HepG2 (cell line): ENCODE results near the gene CLCN2. TPM values are rescaled to one million over a fixed set of nuclear protein-coding genes. Genes with fewer than 3 reads are reported as not detected.

Experiments used
- FOXO4 ChIP-seq: sonication (generic); formaldehyde crosslinking; conservative IDR thresholded peaks from 2 replicates; pipeline ENCODE4 v1.8.1; 2023; ENCODE audit warnings: missing genetic modification reagents
- HNRNPLL ChIP-seq: fragments of 200-400 bp; formaldehyde crosslinking; IDR thresholded peaks from 2 replicates; pipeline ENCODE4 v1.6.1; 2017; ENCODE audit warnings: mild to moderate bottlenecking, low read depth, low read length; ENCODE audit not compliant: poor library complexity, severe bottlenecking
- KAT8 ChIP-seq: IDR thresholded peaks from 2 replicates; pipeline ENCODE4 v1.6.1; 2016; ENCODE audit warnings: missing genetic modification reagents, missing compliant biosample characterization
- MAZ ChIP-seq, 2 experiments: sonication (generic) in 1 of 2; formaldehyde crosslinking in 1 of 2; IDR thresholded peaks; 2 replicates each; pipeline versions ENCODE4 v1.5.0 to v1.6.1; 2012 to 2020; ENCODE audit warnings: low read depth in 2 of 2, mild to moderate bottlenecking in 2 of 2, borderline replicate concordance in 1 of 2, improper control_type of control experiment in 1 of 2, low read length in 1 of 2, missing genetic modification reagents in 1 of 2, moderate library complexity in 1 of 2
- NBN ChIP-seq: fragments of 450-650 bp; conservative IDR thresholded peaks from 2 replicates; pipeline ENCODE4 v1.6.1; 2017
- NFRKB ChIP-seq: fragments of 450-650 bp; IDR thresholded peaks from 2 replicates; pipeline ENCODE4 v1.6.1; 2017
- NONO ChIP-seq, 2 experiments: fragments of 450-650 bp in 1 of 2; sonication (generic) in 1 of 2; formaldehyde crosslinking in 1 of 2; IDR thresholded peaks in 1 of 2; conservative IDR thresholded peaks in 1 of 2; 2 replicates each; pipeline versions ENCODE4 v1.6.1 to v1.8.0; 2017 to 2022; ENCODE audit warnings: mild to moderate bottlenecking in 1 of 2, missing genetic modification reagents in 1 of 2, moderate library complexity in 1 of 2
- PHF20 ChIP-seq: sonication (generic); formaldehyde crosslinking; IDR thresholded peaks from 2 replicates; pipeline ENCODE4 v1.5.0; 2020; ENCODE audit warnings: mild to moderate bottlenecking, missing genetic modification reagents
- RBAK ChIP-seq: sonication (generic); formaldehyde crosslinking; IDR thresholded peaks from 2 replicates; pipeline ENCODE4 v1.5.1; 2020; ENCODE audit warnings: mild to moderate bottlenecking, missing genetic modification reagents
- REXO4 ChIP-seq: sonication (generic); formaldehyde crosslinking; IDR thresholded peaks from 2 replicates; pipeline ENCODE4 v1.8.0; 2022; ENCODE audit warnings: missing genetic modification reagents, mild to moderate bottlenecking, borderline replicate concordance
- SCMH1 ChIP-seq: sonication (generic); formaldehyde crosslinking; IDR thresholded peaks from 2 replicates; pipeline ENCODE4 v1.9.0; 2021; ENCODE audit warnings: missing genetic modification reagents, mild to moderate bottlenecking, borderline replicate concordance
- SP2 ChIP-seq: sonication (generic); formaldehyde crosslinking; IDR thresholded peaks from 2 replicates; pipeline ENCODE4 v1.5.1; 2020; ENCODE audit warnings: mild to moderate bottlenecking, missing genetic modification reagents
- SRSF4 ChIP-seq: fragments of 200-400 bp; formaldehyde crosslinking; IDR thresholded peaks from one replicate; pipeline ENCODE4 v1.6.1; 2018; ENCODE audit warnings: mild to moderate bottlenecking, low read depth, low read length, moderate library complexity; ENCODE audit not compliant: poor library complexity, severe bottlenecking
- ZNF407 ChIP-seq: sonication (generic); formaldehyde crosslinking; IDR thresholded peaks from one replicate; pipeline ENCODE4 v1.5.1; 2020; ENCODE audit warnings: mild to moderate bottlenecking, missing genetic modification reagents; ENCODE audit errors: not compliant biosample characterization
- ZNF496 ChIP-seq: sonication (generic); formaldehyde crosslinking; IDR thresholded peaks from 2 replicates; pipeline ENCODE4 v1.8.1; 2023; ENCODE audit warnings: mild to moderate bottlenecking, moderate library complexity, missing genetic modification reagents; ENCODE audit not compliant: insufficient replicate concordance
- ZNF546 ChIP-seq: sonication (generic); formaldehyde crosslinking; conservative IDR thresholded peaks from 2 replicates; pipeline ENCODE4 v1.8.1; 2023; ENCODE audit warnings: mild to moderate bottlenecking, missing genetic modification reagents
- ZNF570 ChIP-seq: sonication (generic); formaldehyde crosslinking; IDR thresholded peaks from 2 replicates; pipeline ENCODE4 v1.4.0; 2020; ENCODE audit warnings: mild to moderate bottlenecking, missing genetic modification reagents, borderline replicate concordance
- ZNF773 ChIP-seq: sonication (generic); formaldehyde crosslinking; IDR thresholded peaks from 2 replicates; pipeline ENCODE4 v1.4.0; 2020; ENCODE audit warnings: missing genetic modification reagents, borderline replicate concordance
- ZNF784 ChIP-seq: sonication (generic); formaldehyde crosslinking; IDR thresholded peaks from 2 replicates; pipeline ENCODE4 v1.5.1; 2020; ENCODE audit warnings: missing genetic modification reagents, mild to moderate bottlenecking, borderline replicate concordance
- polyA plus RNA-seq, 8 experiments: library from polyadenylated mRNA; depleted of rRNA in 3 of 8; stranded (reverse) in 7 of 8; unstranded in 1 of 8; fragments of >200 nt; fragmentation: Illumina TruSeq in 4 of 8; extraction: Trizol in 4 of 8; gene quantifications; 2 replicates each; pipeline versions ENCODE4 v1.2.1 to v1.2.3, GENCODE V29; 2011 to 2016; ENCODE audit warnings: low read depth in 4 of 8, missing spikeins in 1 of 8, mixed read lengths in 1 of 8; ENCODE audit not compliant: insufficient read depth in 1 of 8
- total RNA-seq, 5 experiments: library from RNA; depleted of rRNA; stranded (reverse); fragments of >200 nt; fragmentation: Illumina TruSeq; extraction: Trizol; gene quantifications; 2 replicates each; pipeline ENCODE4 v1.2.3, GENCODE V29; 2016; ENCODE audit warnings: low read depth in 1 of 5

CLCN2 gene
- total and polyA plus RNA-seq, 2 of the 13 experiments (the other 11 are each of a cell fraction or from before 2014, with no cell fraction given), result 11.4 to 13.5 TPM

- TF ChIP-seq PHF20 (CRISPR knock-in tag) (peak; percentile 72), ZNF546 (CRISPR knock-in tag) (no peak), ZNF407 (CRISPR knock-in tag) (no peak), REXO4 (no peak), FOXO4 (CRISPR knock-in tag) (no peak), NFRKB (no peak), SCMH1 (CRISPR knock-in tag) (no peak), NONO (IDR thresholded peaks at IDR 0.05) (no peak), NONO (CRISPR knock-in tag; conservative IDR thresholded peaks at IDR 0.05) (peak; percentile 51; the same call in 1 of the 2 replicates), RBAK (CRISPR knock-in tag) (no peak), KAT8 (peak; percentile 87), SRSF4 (no peak), HNRNPLL (peak; percentile 28), ZNF784 (CRISPR knock-in tag) (no peak), MAZ (IDR thresholded peaks at IDR 0.05; ENCODE audit: borderline replicate concordance, low read depth, low read length) (peak; percentile 95), MAZ (CRISPR knock-in tag; IDR thresholded peaks at IDR 0.05; ENCODE audit: low read depth) (peak; percentile 71), ZNF773 (CRISPR knock-in tag) (no peak), SP2 (CRISPR knock-in tag) (peak; percentile 73), NBN (no peak), ZNF496 (no peak), ZNF570 (CRISPR knock-in tag) (no peak; the same call in 1 of the 2 replicates)
These were observed 16.6 kb upstream of the CLCN2 start, which contains the start of gene THPO (continued) for GRCh38 chr3:184377882-184378445.
